Measurements from ENCODE around the gene FBXL15.

The FBXL15 gene

GRCh38 chr10:102416695-102417094, 3.9 kb upstream of the FBXL15 start:
- no peak for DNase-seq (ENCODE audit: low read depth)
- TF ChIP-seq CTCF (conservative IDR thresholded peaks at IDR 0.05; ENCODE audit: low read depth, low read length) = no peak
- H3K4me3 ChIP-seq (ENCODE audit: low read depth, low read length) = no peak overlapping the region

- TF ChIP-seq CTCF (conservative IDR thresholded peaks at IDR 0.05; ENCODE audit: low read depth, low read length) = no peak
- DNase-seq (ENCODE audit: low read depth) = no peak
- peak within 1 kb of the TSS; percentile 42 for H3K4me3 ChIP-seq (ENCODE audit: low read depth, low read length)
Observed at GRCh38 chr10:102418622-102419268, 1.9 kb upstream of the FBXL15 start, which contains the start of gene PSD. Gene PSD (minus strand): TSS chr10:102418785. CDS start chr10:102417038, 1,747 bp downstream.

- H3K4me3 ChIP-seq (ENCODE audit: low read depth, low read length) = peak overlapping the region; percentile 86
- TF ChIP-seq CTCF (conservative IDR thresholded peaks at IDR 0.05; ENCODE audit: low read depth, low read length) = no peak
- DNase-seq (ENCODE audit: low read depth) = no peak
Observed at GRCh38 chr10:102419269-102420180, 1.1 kb upstream of the FBXL15 start.

- DNase-seq (ENCODE audit: low read depth) = no peak
- peak overlapping the region; percentile 86 for H3K4me3 ChIP-seq (ENCODE audit: low read depth, low read length)
- TF ChIP-seq CTCF (conservative IDR thresholded peaks at IDR 0.05; ENCODE audit: low read depth, low read length) = no peak
Observed at GRCh38 chr10:102420181-102420713, 389 bp upstream of the FBXL15 start.

- no peak for DNase-seq (ENCODE audit: low read depth)
- peak overlapping the region; percentile 86 for H3K4me3 ChIP-seq (ENCODE audit: low read depth, low read length)
- TF ChIP-seq CTCF (conservative IDR thresholded peaks at IDR 0.05; ENCODE audit: low read depth, low read length) = no peak
Observed at GRCh38 chr10:102421507-102421756, 796 bp downstream of the FBXL15 start.

- H3K4me3 ChIP-seq (ENCODE audit: low read depth, low read length) = peak overlapping the region; percentile 86
- TF ChIP-seq CTCF (conservative IDR thresholded peaks at IDR 0.05; ENCODE audit: low read depth, low read length) = no peak
- DNase-seq (ENCODE audit: low read depth) = peak; percentile 24
Observed at GRCh38 chr10:102421757-102422512, 1.3 kb downstream of the FBXL15 start.

Data from choroid plexus epithelial cell (primary cell).